Skeletal muscle tissue (tissue), 4 donors: ENCODE measurements around the gene SLC22A17. TPM values are rescaled to one million over a fixed set of nuclear protein-coding genes. Genes with fewer than 3 reads are reported as not detected.
"Not testable (repeated sequence)": the region's sequence is repeated elsewhere in the genome, so short reads cannot be mapped to it uniquely, and the experiment has no call there.

Source experiments
- H3K27ac ChIP-seq: one replicate; pipeline ENCODE4 v1.7.0; 2013; ENCODE audit warnings: mild to moderate bottlenecking, low read depth, low read length, inconsistent platforms
- H3K27me3 ChIP-seq, 3 donors: one replicate each; pipeline ENCODE4 v1.7.0; 2013; ENCODE audit warnings: low read length in 3 of 3; ENCODE audit not compliant: control insufficient read depth in 3 of 3, insufficient read depth in 3 of 3
- H3K36me3 ChIP-seq, 3 donors: one replicate each; pipeline ENCODE4 v1.7.0; 2013; ENCODE audit warnings: low read length in 3 of 3; ENCODE audit not compliant: control insufficient read depth in 3 of 3, insufficient read depth in 3 of 3
- H3K4me1 ChIP-seq, 3 donors: one replicate each; pipeline ENCODE4 v1.7.0; 2013; ENCODE audit warnings: low read length in 3 of 3, mild to moderate bottlenecking in 3 of 3; ENCODE audit not compliant: control insufficient read depth in 3 of 3, insufficient read depth in 3 of 3
- H3K4me3 ChIP-seq, 3 donors: one replicate each; pipeline ENCODE4 v1.7.0; 2013; ENCODE audit warnings: low read length in 3 of 3
- H3K9ac ChIP-seq, 3 donors: one replicate each; pipeline ENCODE4 v1.7.0; 2013; ENCODE audit warnings: low read length in 3 of 3, mild to moderate bottlenecking in 3 of 3, moderate library complexity in 2 of 3, low read depth in 1 of 3
- H3K9me3 ChIP-seq, 3 donors: one replicate each; pipeline ENCODE4 v1.7.0; 2013; ENCODE audit warnings: low read length in 3 of 3; ENCODE audit not compliant: control insufficient read depth in 3 of 3
- total RNA-seq: library from RNA; depleted of rRNA; stranded (reverse); fragments of >200 nt; gene quantifications from one replicate; pipeline ENCODE4 v1.2.3, GENCODE V29; 2014
- donor health status: Osteomylitis.

Gene SLC22A17
- total RNA-seq: 12.5 TPM

DNA sequence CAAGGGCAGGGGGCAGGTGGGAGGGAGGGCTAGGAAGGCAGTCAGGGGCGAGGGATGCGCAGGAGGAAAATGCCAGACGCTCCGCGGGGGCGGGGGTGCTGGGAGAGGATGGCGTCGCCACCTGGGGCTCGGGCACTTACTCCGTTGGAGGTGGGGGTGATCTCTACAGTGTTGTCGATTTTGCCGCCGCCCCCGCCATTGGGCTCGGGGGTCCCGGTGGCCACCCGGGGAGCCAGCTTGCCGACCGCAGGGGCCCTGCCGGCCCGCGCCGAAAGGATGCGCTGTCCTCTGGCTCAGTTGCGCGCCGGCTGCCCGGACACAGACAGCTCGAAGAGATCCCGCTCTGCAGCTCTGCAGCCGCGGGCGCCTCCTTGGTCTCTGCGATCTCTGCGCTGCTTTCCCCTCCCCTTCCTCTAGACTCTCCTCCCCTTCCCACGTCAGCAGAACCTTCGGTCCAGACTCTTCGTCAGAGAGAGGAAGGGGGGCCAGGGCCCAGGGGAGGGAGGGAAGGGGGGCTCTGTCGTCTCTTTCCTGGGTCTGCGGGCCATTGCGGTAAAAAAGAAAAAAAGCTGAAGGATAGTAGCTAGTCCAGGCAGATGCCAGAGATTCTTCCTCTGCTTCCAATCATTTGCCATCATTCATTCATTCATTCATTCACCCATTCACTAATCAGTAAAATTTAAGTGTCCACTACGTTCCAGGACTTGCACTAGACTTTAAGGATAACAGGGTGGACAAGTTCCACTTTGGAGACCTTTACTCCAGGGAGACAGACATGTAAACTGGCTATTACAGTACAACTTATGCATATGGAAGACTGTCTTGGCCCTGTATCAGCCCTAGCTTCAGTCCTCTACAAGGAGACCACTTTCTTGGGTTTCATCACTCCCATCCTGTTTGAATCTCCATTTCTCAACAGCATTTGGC is at the start of gene SLC22A17:
Gene SLC22A17, minus strand, starts transcription at position 382 of the 927 bp plus-strand sequence.
- Histone ChIP-seq H3K27me3 (peaks cover 22 to 45% (median 45%) of the 10 kb centered on the region in 3 donors), H3K4me3 (peak within 1 kb of the TSS; percentile 56 to 66 (median 59)), H3K9ac (peak within 1 kb of the TSS; percentile 20 to 45 (median 32)), H3K9me3 (no peaks in the 10 kb centered on the region), H3K27ac (no peak within 1 kb of the TSS), H3K36me3 (no peaks in the 10 kb centered on the region), H3K4me1 (peaks cover 9 to 12% (median 11%) of the 10 kb centered on the region in 3 donors)

DNA sequence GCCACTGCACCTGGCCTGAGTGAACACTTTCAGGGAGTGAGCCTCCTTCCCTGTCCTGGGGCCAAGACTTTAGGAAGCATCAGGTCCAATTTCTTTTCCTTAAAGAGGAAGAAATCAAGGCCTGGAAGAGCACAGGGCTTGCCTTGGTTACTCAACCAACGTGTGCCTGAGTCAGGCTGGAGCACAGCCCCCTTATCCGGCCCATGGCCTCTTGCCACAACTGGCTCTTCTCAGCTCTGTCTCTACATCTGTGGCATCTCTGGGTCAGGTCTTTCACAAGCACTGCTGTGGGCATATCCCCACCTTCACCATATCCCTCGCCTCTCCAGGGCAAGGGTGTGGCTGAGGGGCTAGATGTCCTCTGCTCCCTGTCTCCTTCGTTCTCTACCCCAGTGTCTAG is 48.6 kb upstream of the SLC22A17 start:
- no peaks in the 10 kb centered on the region for H3K9me3 ChIP-seq
- H3K4me3 ChIP-seq: no peak overlapping the region
- H3K9ac ChIP-seq: peak overlapping the region in 1 of 3 donors; percentile 16
- H3K4me1 ChIP-seq: peaks cover 0 to 6% (median 0%) of the 10 kb centered on the region in 3 donors
- peaks cover 0 to 10% (median 3%) of the 10 kb centered on the region in 3 donors for H3K27me3 ChIP-seq
- H3K27ac ChIP-seq: no peak overlapping the region
- H3K36me3 ChIP-seq: peaks cover 4 to 82% (median 61%) of the 10 kb centered on the region in 3 donors

DNA sequence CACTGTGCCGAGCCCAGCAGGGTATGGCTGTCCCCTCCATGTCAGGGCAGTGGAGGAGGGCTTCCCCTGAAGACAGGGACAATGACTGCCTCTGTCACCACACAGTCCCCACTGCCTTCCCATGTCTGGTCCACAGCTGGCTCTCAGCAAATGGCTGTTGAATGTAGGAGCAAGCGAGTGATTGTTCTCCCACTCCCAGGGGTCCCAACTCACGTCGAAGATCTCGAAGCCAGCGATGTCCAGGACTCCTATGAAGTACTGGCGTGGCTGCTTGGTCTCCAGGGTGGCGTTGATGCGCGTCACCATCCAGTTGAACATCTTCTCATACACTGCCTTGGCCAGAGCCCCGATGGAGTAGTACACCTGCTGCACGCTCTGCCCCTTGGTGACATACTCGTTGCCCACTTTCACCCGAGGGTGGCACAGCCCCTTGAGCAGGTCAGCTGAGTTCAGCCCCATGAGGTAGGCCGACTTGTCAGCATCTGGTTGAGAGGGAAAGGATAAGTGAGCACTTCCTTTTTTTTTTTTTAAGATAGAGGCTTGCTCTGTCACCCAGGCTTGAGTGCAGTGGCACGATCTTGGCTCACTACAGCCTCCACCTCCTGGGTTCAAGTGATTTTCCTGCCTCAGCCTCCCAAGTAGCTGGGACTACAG is 47.9 kb upstream of the SLC22A17 start:
- not testable (repeated sequence) for H3K4me1 ChIP-seq, H3K4me3 ChIP-seq, H3K9me3 ChIP-seq, H3K27me3 ChIP-seq, H3K27ac ChIP-seq, H3K9ac ChIP-seq
- H3K36me3 ChIP-seq: peaks cover 4 to 82% (median 59%) of the 10 kb centered on the region in 3 donors

DNA sequence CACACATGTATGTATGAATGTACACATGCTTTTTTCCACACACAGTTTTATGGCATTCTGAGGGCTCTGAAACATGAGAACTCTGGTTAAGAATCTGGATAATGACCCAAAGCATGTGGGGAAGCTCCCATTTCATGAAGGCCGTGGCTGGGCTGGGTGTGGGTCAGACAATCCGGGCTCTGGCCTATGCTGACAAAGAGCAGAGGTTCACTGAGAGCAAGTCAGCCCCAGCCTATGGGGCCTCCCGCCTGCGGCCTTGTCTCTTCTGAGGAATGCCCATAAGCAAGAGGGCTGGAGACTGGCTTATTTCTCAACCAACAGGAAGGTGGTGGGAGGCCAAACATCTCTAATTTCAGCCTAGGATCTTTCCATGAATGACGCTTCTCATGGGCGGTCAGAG is 46.9 kb upstream of the SLC22A17 start:
- Histone ChIP-seq H3K9me3 (no peaks in the 10 kb centered on the region), H3K4me3 (no peak overlapping the region), H3K27ac (no peak overlapping the region), H3K4me1 (peaks cover 0 to 6% (median 0%) of the 10 kb centered on the region in 3 donors), H3K36me3 (peaks cover 4 to 73% (median 56%) of the 10 kb centered on the region in 3 donors), H3K9ac (no peak overlapping the region), H3K27me3 (peaks cover 0 to 5% (median 3%) of the 10 kb centered on the region in 3 donors)

DNA sequence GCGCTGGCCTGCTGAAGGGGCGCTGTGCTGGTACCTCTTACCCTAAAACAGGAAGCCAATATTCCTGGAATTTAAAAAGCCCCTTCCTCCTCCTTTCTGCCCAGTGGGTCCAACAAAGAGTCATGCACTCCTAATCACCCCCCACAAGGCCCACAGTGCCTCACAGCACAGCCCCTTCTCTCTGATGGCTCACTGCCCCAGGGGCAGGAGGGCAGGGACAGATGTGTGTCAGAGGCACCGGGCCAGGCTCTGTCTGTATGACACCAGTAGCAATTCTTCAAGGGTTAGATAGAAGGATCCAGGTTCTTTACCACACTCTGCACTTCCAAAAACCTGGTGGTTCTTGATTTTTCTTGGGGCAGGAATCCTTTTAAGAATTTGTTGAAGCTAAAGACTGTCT is 46.4 kb upstream of the SLC22A17 start:
- no peak overlapping the region for H3K4me3 ChIP-seq
- H3K36me3 ChIP-seq: peaks cover 4 to 68% (median 51%) of the 10 kb centered on the region in 3 donors
- H3K4me1 ChIP-seq: peaks cover 0 to 6% (median 0%) of the 10 kb centered on the region in 3 donors
- peak overlapping the region in 1 of 3 donors; percentile 40 for H3K9ac ChIP-seq
- no peak overlapping the region for H3K27ac ChIP-seq
- H3K27me3 ChIP-seq: peaks cover 0 to 5% (median 3%) of the 10 kb centered on the region in 3 donors
- H3K9me3 ChIP-seq: no peaks in the 10 kb centered on the region

DNA sequence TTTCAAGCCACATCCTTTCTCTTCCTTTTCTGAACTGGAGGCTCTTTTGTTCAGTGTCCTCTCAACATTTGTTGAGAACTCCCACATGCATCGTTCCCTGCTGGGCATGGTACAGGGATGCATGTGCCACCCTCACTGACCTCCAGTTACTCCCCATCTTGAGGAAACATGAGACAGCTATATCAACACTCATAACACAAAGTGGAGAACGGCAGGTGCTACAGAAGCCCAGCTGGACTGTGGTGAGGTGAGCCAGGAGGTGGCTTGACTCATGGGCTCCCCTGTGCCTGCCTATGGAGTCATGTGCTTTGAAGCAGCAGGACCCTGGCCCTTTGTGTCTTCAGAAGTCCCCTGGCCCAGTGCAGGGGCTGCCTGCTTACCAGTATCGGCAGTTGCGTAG is 45.7 kb upstream of the SLC22A17 start:
- Histone ChIP-seq H3K4me1 (peaks cover 0 to 6% (median 0%) of the 10 kb centered on the region in 3 donors), H3K27me3 (peaks cover 0 to 3% (median 3%) of the 10 kb centered on the region in 3 donors), H3K9ac (peak overlapping the region in 1 of 3 donors; percentile 40), H3K36me3 (peaks cover 5 to 68% (median 51%) of the 10 kb centered on the region in 3 donors), H3K4me3 (no peak overlapping the region), H3K27ac (peak overlapping the region; percentile 32), H3K9me3 (no peaks in the 10 kb centered on the region)

GRCh38 chr14:23396781-23397407 is 44.2 kb upstream of the SLC22A17 start:
- Histone ChIP-seq H3K9ac (no peak overlapping the region), H3K9me3 (no peaks in the 10 kb centered on the region), H3K27ac (no peak overlapping the region), H3K4me3 (no peak overlapping the region), H3K4me1 (peaks cover 0 to 3% (median 0%) of the 10 kb centered on the region in 3 donors), H3K27me3 (peaks cover 0 to 3% (median 2%) of the 10 kb centered on the region in 3 donors), H3K36me3 (peaks cover 8 to 67% (median 52%) of the 10 kb centered on the region in 3 donors)

- peaks cover 8 to 63% (median 53%) of the 10 kb centered on the region in 3 donors for H3K36me3 ChIP-seq
Measured at GRCh38 chr14:23396126-23396525, 43.4 kb upstream of the SLC22A17 start.

DNA sequence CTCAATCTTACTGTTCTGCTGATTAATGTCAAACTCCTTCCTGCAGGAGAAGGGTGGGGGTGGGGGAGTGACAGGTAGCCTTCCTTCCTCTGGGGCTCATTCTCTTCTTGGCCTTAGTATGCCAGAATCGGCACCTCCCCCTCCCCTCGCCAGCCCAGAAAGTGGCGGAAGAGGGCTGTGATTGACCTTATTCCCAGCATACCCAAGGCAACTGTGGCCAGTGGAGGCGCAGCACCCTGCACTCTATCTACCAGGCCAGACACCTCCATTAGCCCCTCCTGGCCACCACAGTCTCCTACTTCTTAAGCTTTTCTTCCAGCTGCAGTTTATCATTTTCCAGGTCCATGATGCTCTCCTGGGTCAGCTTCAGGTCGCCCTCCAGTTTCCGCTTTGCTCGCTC is 39.9 kb upstream of the SLC22A17 start:
- H3K27ac ChIP-seq: no peak overlapping the region
- H3K4me1 ChIP-seq: no peaks in the 10 kb centered on the region
- H3K36me3 ChIP-seq: peaks cover 8 to 70% (median 62%) of the 10 kb centered on the region in 3 donors
- no peaks in the 10 kb centered on the region for H3K9me3 ChIP-seq
- no peak overlapping the region for H3K4me3 ChIP-seq
- H3K9ac ChIP-seq: no peak overlapping the region
- H3K27me3 ChIP-seq: peaks cover 0 to 3% (median 0%) of the 10 kb centered on the region in 3 donors

More at GRCh38 chr14:23396126-23396525, 43.4 kb upstream of the SLC22A17 start:
- Histone ChIP-seq H3K27ac (no peak overlapping the region), H3K4me3 (no peak overlapping the region), H3K27me3 (peaks cover 0 to 3% (median 0%) of the 10 kb centered on the region in 3 donors), H3K4me1 (peaks cover 0 to 2% (median 0%) of the 10 kb centered on the region in 3 donors), H3K9ac (no peak overlapping the region), H3K9me3 (no peaks in the 10 kb centered on the region)
